H9 (cell line): Measurements from ENCODE around the gene SETBP1. TPM values are rescaled to one million over a fixed set of nuclear protein-coding genes. Genes with fewer than 3 reads are reported as not detected.

Experiments
- DNase-seq: peaks from one replicate; pipeline ENCODE4 v3.0.0-alpha.2; 2017
- H2AFZ ChIP-seq: one replicate; pipeline ENCODE4 v1.6.1; 2013; ENCODE audit warnings: mild to moderate bottlenecking, low read length, control low read depth, moderate library complexity
- H2AK5ac ChIP-seq: 2 replicates; pipeline ENCODE4 v1.6.1; 2013; ENCODE audit warnings: low read length, control low read depth, mixed read lengths; ENCODE audit not compliant: insufficient read length
- H2BK120ac ChIP-seq: one replicate; pipeline ENCODE4 v1.6.1; 2013; ENCODE audit warnings: low read depth, mild to moderate bottlenecking, low read length, control low read depth, inconsistent platforms; ENCODE audit not compliant: poor library complexity, severe bottlenecking
- H2BK12ac ChIP-seq: 2 replicates; pipeline ENCODE4 v1.6.1; 2013; ENCODE audit warnings: low read length, control low read depth, mixed read lengths, low read depth; ENCODE audit not compliant: insufficient read length
- H2BK15ac ChIP-seq: 2 replicates; pipeline ENCODE4 v1.6.1; 2013; ENCODE audit warnings: low read depth, low read length, control low read depth
- H2BK20ac ChIP-seq: one replicate; pipeline ENCODE4 v1.6.1; 2013; ENCODE audit warnings: low read depth, mild to moderate bottlenecking, low read length, control low read depth, inconsistent platforms; ENCODE audit not compliant: poor library complexity, severe bottlenecking
- H2BK5ac ChIP-seq: 2 replicates; pipeline ENCODE4 v1.6.1; 2013; ENCODE audit warnings: low read length, control low read depth, mixed read lengths; ENCODE audit not compliant: insufficient read length
- H3K14ac ChIP-seq: 2 replicates; pipeline ENCODE4 v1.6.1; 2013; ENCODE audit warnings: low read length, control low read depth; ENCODE audit not compliant: insufficient read depth
- H3K18ac ChIP-seq: 2 replicates; pipeline ENCODE4 v1.6.1; 2013; ENCODE audit warnings: low read depth, mild to moderate bottlenecking, mixed read lengths, low read length, control low read depth; ENCODE audit not compliant: insufficient read length
- H3K23ac ChIP-seq: 2 replicates; pipeline ENCODE4 v1.6.1; 2013; ENCODE audit warnings: low read length, control low read depth, mixed read lengths, low read depth; ENCODE audit not compliant: insufficient read length
- H3K23me2 ChIP-seq: 2 replicates; pipeline ENCODE4 v1.6.1; 2013; ENCODE audit warnings: low read depth, mild to moderate bottlenecking, mixed read lengths, low read length, control low read depth; ENCODE audit not compliant: insufficient read length, poor library complexity, severe bottlenecking
- H3K27ac ChIP-seq: 2 replicates; pipeline ENCODE4 v1.5.1; 2013; ENCODE audit warnings: low read length, control low read depth, mixed read lengths, low read depth; ENCODE audit not compliant: insufficient read length
- H3K27me3 ChIP-seq: 2 replicates; pipeline ENCODE4 v1.6.1; 2013; ENCODE audit warnings: low read length, control low read depth, inconsistent platforms; ENCODE audit not compliant: insufficient read depth
- H3K4ac ChIP-seq: 2 replicates; pipeline ENCODE4 v1.6.1; 2013; ENCODE audit warnings: low read depth, mild to moderate bottlenecking, control low read depth, inconsistent platforms, low read length, moderate library complexity
- H3K4me1 ChIP-seq: 2 replicates; pipeline ENCODE4 v1.6.1; 2013; ENCODE audit warnings: low read length, control low read depth, inconsistent platforms; ENCODE audit not compliant: insufficient read depth
- H3K4me2 ChIP-seq: 2 replicates; pipeline ENCODE4 v1.6.1; 2013; ENCODE audit warnings: low read length, control low read depth, mixed read lengths; ENCODE audit not compliant: insufficient read length, insufficient read depth
- H3K56ac ChIP-seq: 2 replicates; pipeline ENCODE4 v1.6.1; 2013; ENCODE audit warnings: low read depth, mild to moderate bottlenecking, mixed read lengths, low read length, control low read depth; ENCODE audit not compliant: insufficient read length
- H3K79me1 ChIP-seq: 2 replicates; pipeline ENCODE4 v1.6.1; 2013; ENCODE audit warnings: low read depth, mild to moderate bottlenecking, moderate library complexity, low read length, control low read depth, inconsistent platforms; ENCODE audit not compliant: insufficient read depth, poor library complexity, severe bottlenecking
- H3K79me2 ChIP-seq: 2 replicates; pipeline ENCODE4 v1.6.1; 2013; ENCODE audit warnings: low read length, control low read depth, inconsistent platforms; ENCODE audit not compliant: insufficient read depth
- H3K9ac ChIP-seq: 2 replicates; pipeline ENCODE4 v1.6.1; 2013; ENCODE audit warnings: low read length, control low read depth, mixed read lengths; ENCODE audit not compliant: insufficient read length; ENCODE audit errors: extremely low read depth
- H3K9me3 ChIP-seq: one replicate; pipeline ENCODE4 v1.6.1; 2013; ENCODE audit warnings: low read depth, low read length, inconsistent platforms; ENCODE audit not compliant: control insufficient read depth
- H3T11ph ChIP-seq: one replicate; pipeline ENCODE4 v1.6.1; 2013; ENCODE audit warnings: mild to moderate bottlenecking, low read length, control low read depth, inconsistent platforms
- H4K20me1 ChIP-seq: one replicate; pipeline ENCODE4 v1.6.1; 2013; ENCODE audit not compliant: control insufficient read depth, insufficient read length, insufficient read depth
- H4K5ac ChIP-seq: 2 replicates; pipeline ENCODE4 v1.6.1; 2013; ENCODE audit warnings: low read depth, mild to moderate bottlenecking, mixed read lengths, low read length, control low read depth; ENCODE audit not compliant: insufficient read length
- H4K8ac ChIP-seq: replicated peaks from 2 replicates; pipeline ENCODE4 v1.6.1; 2013; ENCODE audit warnings: low read length, control low read depth, mixed read lengths, low read depth; ENCODE audit not compliant: insufficient read length
- H4K91ac ChIP-seq: 2 replicates; pipeline ENCODE4 v1.6.1; 2013; ENCODE audit warnings: low read depth, mild to moderate bottlenecking, moderate library complexity, mixed read lengths, low read length, control low read depth; ENCODE audit not compliant: insufficient read length
- H3K27ac Mint-ChIP-seq, 3 experiments: 2 replicates in 2 of 3; 3 replicates in 1 of 3; pipeline ENCODE4 v1.8.0; 2020 to 2021; ENCODE audit warnings: mixed read lengths in 3 of 3, mild to moderate bottlenecking in 1 of 3, moderate library complexity in 1 of 3
- H3K27me3 Mint-ChIP-seq: 2 replicates; pipeline ENCODE4 v1.8.0; 2021; ENCODE audit warnings: low read depth, mild to moderate bottlenecking, moderate library complexity, mixed read lengths
- H3K36me3 Mint-ChIP-seq, 3 experiments: 2 replicates in 2 of 3; 3 replicates in 1 of 3; pipeline ENCODE4 v1.8.0; 2020 to 2021; ENCODE audit warnings: low read depth in 3 of 3, mixed read lengths in 3 of 3; ENCODE audit not compliant: insufficient read depth in 1 of 3
- H3K4me1 Mint-ChIP-seq, 2 experiments: 2 replicates each; pipeline ENCODE4 v1.8.0; 2020; ENCODE audit warnings: mixed read lengths in 2 of 2
- H3K4me3 Mint-ChIP-seq, 2 experiments: 2 replicates in 1 of 2; 3 replicates in 1 of 2; pipeline ENCODE4 v1.8.0; 2020 to 2021; ENCODE audit warnings: mild to moderate bottlenecking in 2 of 2, mixed read lengths in 2 of 2, moderate library complexity in 1 of 2
- H3K9me3 Mint-ChIP-seq, 2 experiments: 2 replicates in 1 of 2; 3 replicates in 1 of 2; pipeline ENCODE4 v1.8.0; 2020; ENCODE audit warnings: mild to moderate bottlenecking in 2 of 2, mixed read lengths in 2 of 2, moderate library complexity in 1 of 2
- CTCF ChIP-seq: fragments of 200-600 bp; sonication (generic); conservative IDR thresholded peaks from 3 replicates; pipeline ENCODE4 v1.8.0; 2021; ENCODE audit warnings: antibody characterized with exemption, mild to moderate bottlenecking
- WGBS: extraction: QIAGEN DNeasy Blood & Tissue Kit; methylation state at CpG from one replicate; pipeline ENCODE4 v1.1.7; 2013; ENCODE audit warnings: missing lambda C conversion rate, low lambda C conversion rate, mixed read lengths; ENCODE audit not compliant: insufficient read length; ENCODE audit errors: extremely low coverage; 5-methylcytosine and 5-hydroxymethylcytosine counted together
- total RNA-seq: library from RNA; stranded (reverse); gene quantifications from 2 replicates; pipeline ENCODE4 v1.2.1, GENCODE V29; 2021

Gene SETBP1
- total RNA-seq, 1 experiment from 2014 or later, result 4.6 TPM

DNA sequence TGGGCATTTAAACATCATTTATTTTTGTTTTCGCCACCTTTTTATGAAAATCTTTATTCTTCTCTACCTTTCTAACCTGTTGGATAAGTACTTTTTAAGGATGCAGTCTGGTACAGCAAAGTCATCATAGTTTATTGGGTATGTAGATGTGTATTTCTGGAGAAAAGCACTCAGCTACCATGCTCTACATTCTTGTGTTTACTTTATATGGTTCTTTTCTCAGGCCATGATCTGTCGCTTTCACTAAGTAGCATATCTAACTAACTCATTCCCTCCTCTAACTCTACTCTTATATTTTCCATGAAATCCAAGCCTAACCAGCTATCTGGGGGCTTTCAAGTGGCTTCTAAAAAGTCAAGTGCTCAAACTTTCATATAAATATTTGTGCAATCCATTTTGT, 25.3 kb upstream of the SETBP1 start:
- Mint-ChIP-seq H3K27ac (no peak overlapping the region), H3K9me3 (no peaks in the 10 kb centered on the region), H3K27me3 (no peaks in the 10 kb centered on the region; the same call in 1 of the 2 replicates), H3K36me3 (no peaks in the 10 kb centered on the region), H3K4me3 (no peak overlapping the region), H3K4me1 (peaks cover 6 to 8% of the 10 kb centered on the region in 2 experiments)
- no peaks in the 10 kb centered on the region for H4K20me1 ChIP-seq
- no peak overlapping the region for H3K9ac ChIP-seq
- H2BK12ac ChIP-seq, result no peak overlapping the region
- no peak overlapping the region for H3T11ph ChIP-seq
- no peaks in the 10 kb centered on the region for H3K23me2 ChIP-seq
- H2BK15ac ChIP-seq, result no peak overlapping the region
- no peak overlapping the region for H4K8ac ChIP-seq
- no peak overlapping the region for H4K5ac ChIP-seq
- no peak overlapping the region for H3K27ac ChIP-seq
- H2AFZ ChIP-seq, result no peak overlapping the region
- no peak overlapping the region for H3K4me2 ChIP-seq
- no peak for TF ChIP-seq CTCF
- H2BK5ac ChIP-seq, result no peak overlapping the region
- H3K56ac ChIP-seq, result no peak overlapping the region
- H3K79me2 ChIP-seq, result no peaks in the 10 kb centered on the region
- no peaks in the 10 kb centered on the region for H3K79me1 ChIP-seq
- no peak overlapping the region for H2AK5ac ChIP-seq
- H3K23ac ChIP-seq, result no peak overlapping the region
- H3K9me3 ChIP-seq, result no peaks in the 10 kb centered on the region
- H3K14ac ChIP-seq, result no peak overlapping the region
- H3K27me3 ChIP-seq, result no peaks in the 10 kb centered on the region
- WGBS, result no CpG with 5 or more reads among the region's 2 CpGs
- no peak overlapping the region for H4K91ac ChIP-seq
- no peak overlapping the region for H2BK120ac ChIP-seq
- H2BK20ac ChIP-seq, result no peak overlapping the region
- no peak overlapping the region for H3K4ac ChIP-seq
- DNase-seq, result no peak
- no peak overlapping the region for H3K18ac ChIP-seq
- H3K4me1 ChIP-seq, result no peaks in the 10 kb centered on the region
